ENCODE measurements around the gene NFKB1. TPM values are rescaled to one million over a fixed set of nuclear protein-coding genes. Genes with fewer than 3 reads are reported as not detected.

NFKB1 gene
- total and polyA plus RNA-seq, 12 donors: 8.2 to 49.1 (median 33.9) TPM

GRCh38 chr4:102657206-102657605 lies 156.0 kb downstream of the NFKB1 start:
- WGBS, 4 donors: 48 to 91% (median 81%) methylated on average over 5 of the region's 5 CpGs
- H3K36me3 ChIP-seq (replicated peaks in 1 of 2): no peaks in the 10 kb centered on the region
- DNase-seq: no peak
- H3K27ac ChIP-seq: no peak overlapping the region
- H3K27me3 ChIP-seq: no peaks in the 10 kb centered on the region
- no peaks in the 10 kb centered on the region for H3K9me3 ChIP-seq (replicated peaks in 1 of 3)
- intact Hi-C loops (cut with DNase I): no loop called here
- TF ChIP-seq, protein P1, sequence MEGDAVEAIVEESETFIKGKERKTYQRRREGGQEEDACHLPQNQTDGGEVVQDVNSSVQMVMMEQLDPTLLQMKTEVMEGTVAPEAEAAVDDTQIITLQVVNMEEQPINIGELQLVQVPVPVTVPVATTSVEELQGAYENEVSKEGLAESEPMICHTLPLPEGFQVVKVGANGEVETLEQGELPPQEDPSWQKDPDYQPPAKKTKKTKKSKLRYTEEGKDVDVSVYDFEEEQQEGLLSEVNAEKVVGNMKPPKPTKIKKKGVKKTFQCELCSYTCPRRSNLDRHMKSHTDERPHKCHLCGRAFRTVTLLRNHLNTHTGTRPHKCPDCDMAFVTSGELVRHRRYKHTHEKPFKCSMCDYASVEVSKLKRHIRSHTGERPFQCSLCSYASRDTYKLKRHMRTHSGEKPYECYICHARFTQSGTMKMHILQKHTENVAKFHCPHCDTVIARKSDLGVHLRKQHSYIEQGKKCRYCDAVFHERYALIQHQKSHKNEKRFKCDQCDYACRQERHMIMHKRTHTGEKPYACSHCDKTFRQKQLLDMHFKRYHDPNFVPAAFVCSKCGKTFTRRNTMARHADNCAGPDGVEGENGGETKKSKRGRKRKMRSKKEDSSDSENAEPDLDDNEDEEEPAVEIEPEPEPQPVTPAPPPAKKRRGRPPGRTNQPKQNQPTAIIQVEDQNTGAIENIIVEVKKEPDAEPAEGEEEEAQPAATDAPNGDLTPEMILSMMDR (IDR thresholded peaks at IDR 0.05): no peak
- TF ChIP-seq POLR2A (IDR thresholded peaks at IDR 0.05): no peak
- H3K4me3 ChIP-seq: no peak overlapping the region
- peaks cover 0 to 9% of the 10 kb centered on the region in 2 donors for H3K4me1 ChIP-seq (replicated peaks in 1 of 2)

DNA sequence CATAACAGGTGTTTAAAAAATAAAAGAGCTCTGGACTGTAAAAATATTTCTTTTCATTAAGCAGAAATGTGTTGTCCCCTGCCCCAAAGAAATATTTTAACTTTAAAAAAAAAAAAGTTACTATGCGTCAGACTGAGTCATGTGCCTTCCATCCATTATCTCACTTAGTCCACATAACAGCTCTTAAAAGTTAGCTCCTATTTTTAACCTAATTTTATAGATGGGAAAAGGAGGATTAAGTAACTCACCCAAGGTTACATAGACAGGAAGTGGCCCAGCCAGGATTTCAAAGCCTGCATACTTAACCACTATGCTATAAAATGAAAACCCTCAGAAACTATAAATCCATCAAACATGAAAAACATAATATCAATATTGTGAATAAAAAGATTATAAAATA lies 161.9 kb downstream of the NFKB1 start:
- no peak for TF ChIP-seq POLR2A (IDR thresholded peaks at IDR 0.05)
- Histone ChIP-seq H3K27me3 (no peaks in the 10 kb centered on the region), H3K9me3 (replicated peaks in 1 of 3) (no peaks in the 10 kb centered on the region), H3K36me3 (replicated peaks in 1 of 2) (peaks cover 0 to 15% of the 10 kb centered on the region in 2 donors), H3K4me1 (replicated peaks in 1 of 2) (peaks cover 4 to 9% of the 10 kb centered on the region in 2 donors), H3K4me3 (no peak overlapping the region), H3K27ac (peak overlapping the region in 1 of 5 donors; percentile 35)
- 40 to 53% (median 43%) methylated on average over 1 of the region's 1 CpG for WGBS, 4 donors
- intact Hi-C loops (cut with DNase I): loop anchor here in 1 of 2 donors (10.0 kb wide), 1 partner anchor 112 kb away; no protein-coding TSS in a partner anchor
- DNase-seq: peak in 1 of 7 donors; percentile 13

DNA sequence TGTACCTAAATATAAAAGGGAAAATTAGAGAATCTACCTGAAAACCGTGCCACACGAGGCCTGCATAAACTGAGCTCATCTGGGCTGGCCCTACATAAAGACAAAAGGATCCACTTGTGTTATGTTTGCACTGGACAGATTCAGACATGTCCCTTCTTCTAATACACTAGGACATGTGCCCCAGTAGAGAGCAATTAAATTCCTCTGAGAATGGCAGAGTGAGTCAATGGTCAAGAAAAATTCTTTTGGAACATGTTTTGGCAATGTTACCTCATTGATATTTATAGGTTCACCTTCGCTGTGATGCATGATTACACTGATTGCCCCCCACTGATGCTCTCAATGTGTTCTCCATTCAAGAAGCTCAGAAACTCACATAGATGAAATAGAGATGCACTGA lies 164.4 kb downstream of the NFKB1 start:
- H3K4me1 ChIP-seq (replicated peaks in 1 of 2): peaks cover 4 to 9% of the 10 kb centered on the region in 2 donors
- H3K27me3 ChIP-seq: no peaks in the 10 kb centered on the region
- H3K9me3 ChIP-seq (replicated peaks in 1 of 3): no peaks in the 10 kb centered on the region
- no peak overlapping the region for H3K27ac ChIP-seq
- TF ChIP-seq, protein P1 (IDR thresholded peaks at IDR 0.05): no peak
- TF ChIP-seq POLR2A (IDR thresholded peaks at IDR 0.05): no peak
- no peak for DNase-seq
- intact Hi-C loops (cut with DNase I): loop anchor here in 1 of 2 donors (10.0 kb wide), 1 partner anchor 109 kb away; no protein-coding TSS in a partner anchor
- H3K36me3 ChIP-seq (replicated peaks in 1 of 2): peaks cover 0 to 22% of the 10 kb centered on the region in 2 donors
- 89 to 96% (median 91%) methylated on average over 3 of the region's 3 CpGs for WGBS, 4 donors
- no peak overlapping the region for H3K4me3 ChIP-seq

Other genes starting within 250 kb of the NFKB1 start
- 10 to 100 TPM in 3 of 9 donors, 1 to 10 TPM in 6; 5.2 to 24.2 (median 9.4) TPM for gene SLC39A8, start 155.9 kb upstream of the NFKB1 start, total RNA-seq
- 1 to 10 TPM; 2.0 to 8.8 (median 3.5) TPM for gene SLC39A8, start 155.9 kb upstream of the NFKB1 start, polyA plus RNA-seq

Measured in adrenal gland (tissue), 12 donors.